Endometrium (tissue), 2 donors: ENCODE measurements around the gene MALL.
"Not testable (repeated sequence)": the region's sequence is repeated elsewhere in the genome, so short reads cannot be mapped to it uniquely, and the experiment has no call there.

Source experiments
- FAIRE-seq: peaks from 2 replicates; lab custom pipeline; 2012; peaks lifted over from hg19 to GRCh38; lab: Jason Lieb, UNC
- donor health status: control.
- donor health status: control.

The MALL gene

DNA sequence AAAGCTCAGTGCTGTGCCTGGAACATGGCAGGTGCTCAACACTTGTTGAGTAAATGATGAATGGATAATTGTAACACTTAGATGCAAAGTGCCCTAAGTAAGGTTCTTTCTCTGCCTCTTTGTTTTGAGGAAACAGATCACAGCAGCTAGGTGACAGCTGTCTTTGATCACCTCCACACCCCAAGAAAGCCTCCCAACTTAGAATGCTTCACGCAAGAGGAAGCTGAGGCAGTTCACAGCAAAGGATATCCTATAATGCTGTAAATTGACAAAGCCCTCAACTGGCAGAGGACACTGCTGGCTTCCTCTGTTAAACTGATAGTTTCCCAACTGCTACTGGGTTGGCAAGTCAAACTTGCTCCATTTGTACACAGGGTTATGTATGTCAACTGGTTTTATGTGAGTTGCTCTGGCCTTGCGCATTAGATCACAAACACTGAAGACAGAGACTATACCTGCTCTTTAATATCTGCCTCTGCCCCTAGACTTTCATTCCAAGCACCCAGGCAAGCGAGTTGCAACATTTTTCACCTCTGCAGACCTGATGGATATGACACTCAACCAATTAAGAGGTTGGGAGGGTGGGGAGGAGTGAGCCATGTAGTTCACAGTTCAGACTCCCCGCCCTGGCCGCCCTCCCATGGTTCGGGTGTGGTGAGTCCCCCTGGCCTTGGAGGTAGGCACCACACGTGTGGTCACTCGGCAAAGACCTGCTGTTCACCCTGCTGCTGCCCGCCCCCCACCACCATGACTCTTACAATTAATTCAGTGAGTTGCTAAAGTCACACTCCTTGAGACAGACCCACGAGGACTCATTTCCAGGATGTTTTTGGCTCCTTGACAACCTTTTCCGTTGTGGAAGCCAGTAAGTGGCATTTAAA, 4.8 kb upstream of the MALL start:
- no peak for FAIRE-seq

DNA sequence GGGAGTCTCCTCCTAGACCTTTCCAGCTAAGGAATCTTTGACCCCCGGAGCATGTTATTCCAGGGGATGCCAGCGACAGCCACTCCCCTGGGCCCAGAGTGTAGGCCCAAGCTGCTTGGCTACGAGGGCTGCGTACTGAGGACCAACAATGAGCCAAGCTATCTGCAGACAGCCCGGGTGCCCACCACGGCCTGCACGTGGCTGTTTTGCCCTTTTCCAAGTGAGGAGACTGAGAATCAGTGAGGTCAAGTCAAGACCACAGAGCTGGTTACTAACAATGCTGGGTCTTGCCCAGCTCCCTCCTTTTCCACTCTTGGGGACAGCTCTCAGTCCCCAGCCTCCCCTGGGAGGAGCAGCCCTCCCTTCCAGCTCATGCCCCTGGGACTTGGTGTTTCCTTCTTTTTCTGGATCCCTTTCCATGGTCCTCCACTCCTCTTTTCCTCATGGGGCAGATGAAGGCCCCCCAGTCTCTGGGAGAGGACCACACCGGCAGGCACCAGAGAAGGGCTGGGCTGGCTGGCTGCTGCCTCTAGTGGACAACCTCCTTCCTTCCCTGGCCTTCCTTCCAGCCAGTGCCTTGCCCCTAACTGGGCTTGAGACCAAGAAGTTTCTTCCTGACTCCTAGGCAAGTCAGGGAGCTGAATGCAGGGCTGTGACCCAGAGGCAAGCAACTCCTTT, 550 bp upstream of the MALL start:
- no peak for FAIRE-seq

- no peak for FAIRE-seq
These were observed 779 bp downstream of the MALL start for GRCh38 chr2:110114831-110115255.

- FAIRE-seq: no peak
These were observed 1.5 kb downstream of the MALL start for GRCh38 chr2:110113961-110114591.

DNA sequence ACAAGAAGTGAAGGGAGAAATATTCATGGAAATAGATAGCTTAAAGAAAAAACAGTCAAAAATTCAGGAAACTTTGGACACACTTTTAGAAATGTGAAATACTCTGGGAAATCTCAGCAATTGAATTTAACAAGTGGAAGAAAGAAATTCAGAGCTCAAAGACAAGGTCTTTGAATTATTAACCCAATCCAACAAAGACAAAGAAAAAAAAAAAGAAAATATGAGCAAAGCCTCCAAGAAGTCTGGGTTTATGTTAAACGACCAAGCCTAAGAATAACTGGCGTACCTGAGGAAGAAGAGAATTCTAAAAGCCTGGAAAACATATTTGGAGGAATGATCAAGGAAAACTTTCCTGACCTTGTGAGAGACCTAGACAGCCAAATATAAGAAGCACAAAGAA, 7.3 kb downstream of the MALL start:
- FAIRE-seq: not testable (repeated sequence)

GRCh38 chr2:110107092-110108079, 8.2 kb downstream of the MALL start:
- FAIRE-seq: no peak

- FAIRE-seq: no peak
These were observed 9.0 kb downstream of the MALL start for GRCh38 chr2:110106642-110107041.

DNA sequence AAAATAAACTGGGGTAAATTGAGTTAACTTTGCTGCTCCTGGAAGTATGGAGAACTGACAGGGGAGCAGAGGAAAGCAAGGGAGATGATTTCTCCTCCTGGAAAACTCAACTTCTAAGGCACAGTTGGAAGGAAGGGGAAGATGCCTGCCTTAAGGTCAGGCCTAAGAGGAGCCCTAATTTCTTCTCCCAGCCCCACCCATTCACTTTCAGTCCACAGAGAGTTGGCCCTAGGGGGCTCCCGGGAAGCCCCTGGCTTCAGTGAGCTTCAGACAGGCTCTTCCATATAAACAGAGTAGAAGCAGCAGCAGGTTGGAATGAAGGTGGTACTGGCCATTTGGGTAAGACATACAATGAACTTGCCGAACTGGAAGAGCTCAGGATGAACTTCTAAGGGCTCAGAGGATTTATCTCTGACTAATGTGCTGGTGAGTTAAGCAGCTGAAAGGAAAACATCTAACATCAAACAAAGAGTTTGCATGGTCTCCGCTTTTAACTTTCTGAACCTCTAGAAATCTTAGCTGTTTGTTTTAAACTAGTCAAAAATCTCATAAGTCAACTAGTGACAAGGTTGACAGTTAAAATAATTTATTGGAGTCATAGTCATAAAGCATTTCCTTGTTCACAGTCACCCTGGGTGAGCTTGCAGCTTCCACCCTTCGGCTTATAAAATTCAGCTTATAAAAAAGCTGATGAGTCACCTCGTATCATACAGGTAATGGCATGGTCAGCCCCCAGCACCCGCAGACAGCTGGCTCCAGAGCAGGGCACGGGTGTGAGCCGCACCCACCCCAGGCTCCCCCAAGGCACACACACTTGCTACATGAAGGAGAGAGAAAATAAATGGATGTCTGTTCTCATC, 9.8 kb downstream of the MALL start:
- FAIRE-seq: no peak

DNA sequence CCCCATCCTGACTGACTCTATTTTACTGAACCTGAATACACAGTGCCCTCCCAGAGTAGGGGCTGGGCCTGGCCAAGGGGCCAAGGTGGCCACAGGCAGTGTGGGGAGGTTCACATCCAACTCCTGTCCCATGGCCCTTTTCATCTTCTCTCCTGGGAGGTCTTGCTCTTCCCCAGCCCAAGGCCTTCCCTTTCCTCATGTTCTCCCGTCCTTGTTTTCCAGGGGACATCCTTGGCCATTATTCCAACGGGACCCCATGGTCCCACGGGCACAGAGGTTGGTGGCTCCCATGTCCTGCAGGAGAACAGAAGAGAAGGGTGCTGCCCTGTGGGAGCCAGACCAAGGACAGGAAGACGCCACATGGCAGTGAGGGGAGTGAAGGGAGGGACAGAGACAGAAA, 10.4 kb downstream of the MALL start:
- FAIRE-seq: no peak

DNA sequence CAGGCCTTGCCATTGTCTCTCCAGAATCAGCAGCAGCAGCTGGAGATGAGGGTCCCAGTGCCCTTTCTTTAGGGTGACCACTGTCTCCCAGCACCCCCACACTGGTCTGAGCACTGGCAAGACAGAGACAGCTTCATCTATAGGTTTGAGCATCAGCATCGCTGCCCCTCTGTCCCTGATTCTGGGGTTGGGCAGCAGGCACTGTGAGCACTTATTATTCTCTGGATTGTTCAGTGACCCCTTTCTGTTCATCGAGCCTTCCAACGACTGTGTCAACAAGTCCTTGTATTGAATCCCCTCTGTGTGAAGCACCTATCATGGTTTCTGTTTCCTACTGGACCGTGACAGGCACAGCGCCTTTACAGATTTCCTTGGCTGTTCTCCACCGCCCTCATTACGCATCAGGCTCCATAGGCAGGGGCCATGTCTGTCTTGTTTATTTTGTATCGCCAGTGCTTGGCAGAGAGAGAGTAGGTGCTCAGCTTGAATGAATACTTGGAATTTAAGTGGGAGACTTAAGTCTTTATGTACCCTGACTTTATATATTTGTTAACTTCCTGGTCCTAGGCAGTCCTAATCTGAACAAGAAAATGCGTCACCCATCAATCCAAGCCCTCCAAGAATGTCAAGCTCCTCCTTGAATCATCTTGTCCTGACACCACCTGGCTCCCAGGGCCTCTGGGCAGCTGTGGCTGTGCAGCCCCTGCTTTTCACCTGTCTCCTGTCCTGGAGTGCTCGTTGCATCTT, 11.4 kb downstream of the MALL start:
- no peak for FAIRE-seq

- no peak for FAIRE-seq
These were observed 12.3 kb downstream of the MALL start for GRCh38 chr2:110103061-110103961.

DNA sequence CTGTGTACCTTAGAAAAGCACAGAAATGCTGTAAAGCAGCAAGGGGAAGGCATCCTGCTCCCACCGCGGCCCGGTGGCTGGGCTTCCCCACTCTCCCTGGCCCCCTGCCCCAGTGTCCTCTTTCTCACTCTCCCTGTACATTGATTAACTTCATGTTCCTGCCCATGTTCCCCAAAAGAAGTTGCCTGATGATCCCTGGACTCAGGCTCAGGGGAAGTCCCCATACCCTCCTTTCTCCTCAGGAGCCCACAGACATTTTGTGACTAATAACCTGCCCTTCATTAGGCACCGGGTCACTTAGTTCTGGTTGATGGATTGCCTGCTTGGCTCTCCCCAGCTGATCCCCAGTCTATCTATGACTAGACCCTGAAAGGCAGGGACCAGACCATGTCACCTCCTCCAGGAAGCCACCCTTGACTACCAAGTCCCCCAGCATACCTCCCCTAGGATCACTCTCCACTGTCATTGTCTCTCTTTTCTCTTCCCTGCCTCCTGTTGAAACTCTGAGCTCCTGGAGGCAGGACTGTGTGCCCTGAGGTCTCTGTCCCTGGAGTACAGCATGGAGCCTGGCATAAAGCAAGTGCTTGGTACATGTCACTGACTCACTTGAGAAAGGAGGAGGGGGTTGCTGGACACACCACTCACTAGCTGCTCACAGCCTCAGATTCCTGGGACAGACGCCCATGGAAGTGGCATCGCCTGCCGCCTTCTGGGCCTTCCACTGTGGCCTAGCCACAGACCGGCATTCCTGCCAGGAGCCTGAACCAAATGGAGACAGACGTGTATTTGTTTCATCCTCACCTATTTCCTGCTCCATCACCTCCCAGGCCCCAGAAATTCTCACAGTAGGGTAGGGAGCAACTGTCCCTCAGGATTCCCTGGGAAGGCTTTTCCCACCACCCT, 13.5 kb downstream of the MALL start:
- no peak for FAIRE-seq

- FAIRE-seq: no peak
These were observed 14.3 kb downstream of the MALL start for GRCh38 chr2:110101280-110101844.

DNA sequence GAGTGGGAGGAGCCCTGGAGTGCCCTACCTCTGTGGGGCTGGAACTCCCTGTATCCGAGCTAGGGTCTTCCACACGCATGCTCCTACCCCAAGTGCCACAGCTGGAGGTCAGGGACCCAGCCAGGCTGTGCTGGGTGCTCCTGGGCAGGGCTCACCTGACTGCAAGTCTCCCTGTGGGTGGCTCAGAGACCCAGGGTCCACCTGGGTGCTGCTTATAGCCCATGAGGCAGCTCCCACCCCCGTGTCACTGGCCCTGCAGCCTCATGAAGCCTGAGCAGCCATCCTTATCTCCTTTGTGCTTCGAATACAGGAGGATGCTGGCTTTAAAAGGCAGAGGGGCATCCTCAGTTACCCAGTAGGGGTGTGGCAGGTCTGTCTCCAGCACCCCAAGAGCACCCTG, 14.7 kb downstream of the MALL start:
- FAIRE-seq: not testable (repeated sequence)

DNA sequence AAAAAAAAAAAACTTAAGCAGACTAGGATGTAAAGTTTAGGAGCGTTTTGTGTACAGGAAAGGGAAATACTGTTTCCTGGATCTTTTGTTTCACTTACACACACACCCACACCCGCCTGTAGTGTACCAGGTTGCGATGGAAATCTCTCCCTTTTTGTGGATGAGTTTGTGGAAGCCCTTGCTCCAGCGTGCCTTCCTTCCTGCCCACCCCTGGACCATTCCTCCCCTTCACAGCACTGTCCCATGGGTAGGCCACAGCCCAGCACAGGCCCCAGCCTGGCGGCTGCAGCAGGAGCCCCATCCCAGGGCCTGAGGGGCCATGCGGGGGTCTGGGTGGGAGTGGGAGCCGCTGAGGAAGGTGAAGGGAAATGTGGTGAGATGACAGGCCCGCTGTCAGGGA, 15.1 kb downstream of the MALL start:
- no peak for FAIRE-seq

DNA sequence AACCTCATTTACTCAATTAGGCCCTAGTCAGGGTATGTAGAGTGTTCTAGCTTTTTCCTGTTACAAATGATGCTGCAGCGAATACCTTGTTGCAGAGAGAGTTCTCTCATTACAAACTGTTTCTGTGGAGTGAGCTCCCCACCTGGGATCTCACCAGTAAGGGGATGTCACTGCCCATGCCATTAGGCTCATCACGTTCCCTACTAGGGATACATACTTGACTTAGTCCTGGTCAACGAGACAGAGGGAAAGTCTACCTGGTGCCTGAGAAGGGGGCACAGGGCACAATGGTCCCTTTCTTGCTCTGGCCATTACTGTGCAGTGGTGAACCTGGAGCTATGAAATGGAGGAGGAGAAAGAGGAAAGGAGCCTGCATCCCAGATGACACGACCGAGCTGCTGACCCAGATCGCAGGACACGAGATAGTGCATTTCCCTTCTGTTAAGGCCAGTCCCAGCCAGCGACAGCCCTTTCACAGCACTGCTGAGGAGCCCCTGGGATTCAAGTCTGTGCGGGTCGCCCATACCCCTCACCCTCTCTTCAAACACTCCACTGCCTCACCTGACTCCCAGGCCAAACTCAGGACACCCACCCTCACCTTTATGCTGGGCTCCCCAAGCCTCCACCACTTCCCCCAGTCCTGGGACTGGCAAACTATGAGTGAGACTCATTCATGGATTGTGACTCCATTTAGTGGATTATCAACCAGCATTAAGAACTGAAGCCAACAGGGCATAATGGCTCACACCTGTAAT, 16.0 kb downstream of the MALL start:
- no peak for FAIRE-seq

GRCh38 chr2:110099038-110099425, 16.6 kb downstream of the MALL start:
- FAIRE-seq: no peak
